IMR-90 (cell line): ENCODE measurements around the gene RSRC1. TPM values are rescaled to one million over a fixed set of nuclear protein-coding genes. Genes with fewer than 3 reads are reported as not detected.

Experiments used
- ATAC-seq: fragments of 200-7000 bp; cut with Tn5 transposase; 2 replicates; pipeline ENCODE4 v1.9.1; 2020; ENCODE audit warnings: low read depth, mild to moderate bottlenecking, moderate library complexity
- BruUV-seq: library from RNA; stranded (reverse); fragments of 400-500 nt; replicated peaks from 2 replicates; lab custom pipeline; 2021; lab: Mats Ljungman, UMichigan
- CTCF ChIA-PET: fragments of 300-600 bp; formaldehyde crosslinking; extraction: SDS; loops from one replicate; lab custom pipeline; 2021; ENCODE audit warnings: antibody characterized with exemption; lab: Yijun Ruan, JAX
- POLR2A ChIA-PET: fragments of 300-600 bp; sonication (Branson Sonifier 250); formaldehyde crosslinking; loops from one replicate; lab custom pipeline; 2022; ENCODE audit warnings: antibody characterized with exemption; ENCODE audit not compliant: unreplicated experiment; lab: Charles Lee
- DNase-seq: peaks from one replicate; pipeline ENCODE4 v3.0.0; 2013
- H2AFZ ChIP-seq: replicated peaks from 2 replicates; pipeline ENCODE3; 2013; ENCODE audit warnings: low read length, mild to moderate bottlenecking; ENCODE audit not compliant: poor library complexity
- H2AK5ac ChIP-seq: 2 replicates; pipeline ENCODE4 v1.6.1; 2013; ENCODE audit warnings: low read depth, low read length, inconsistent platforms
- H2AK9ac ChIP-seq: replicated peaks from 2 replicates; pipeline ENCODE3; 2013; ENCODE audit warnings: mild to moderate bottlenecking, low read depth, low read length, moderate library complexity; ENCODE audit not compliant: poor library complexity
- H2BK120ac ChIP-seq: 2 replicates; pipeline ENCODE4 v1.6.1; 2013; ENCODE audit warnings: low read depth, low read length, inconsistent platforms
- H2BK15ac ChIP-seq: 3 replicates; pipeline ENCODE4 v1.6.1; 2013; ENCODE audit warnings: low read depth, low read length, inconsistent platforms
- H2BK20ac ChIP-seq: 2 replicates; pipeline ENCODE4 v1.6.1; 2013; ENCODE audit warnings: low read depth, mild to moderate bottlenecking, inconsistent platforms, low read length, moderate library complexity
- H2BK5ac ChIP-seq: 2 replicates; pipeline ENCODE4 v1.6.1; 2013; ENCODE audit warnings: mild to moderate bottlenecking, low read depth, low read length, inconsistent platforms; ENCODE audit not compliant: poor library complexity, severe bottlenecking
- H3K14ac ChIP-seq: replicated peaks from 2 replicates; pipeline ENCODE4 v1.6.1; 2013; ENCODE audit warnings: low read depth, low read length, inconsistent platforms
- H3K18ac ChIP-seq: 2 replicates; pipeline ENCODE4 v1.6.1; 2013; ENCODE audit warnings: low read depth, low read length, control low read depth
- H3K23ac ChIP-seq: 2 replicates; pipeline ENCODE4 v1.6.1; 2013; ENCODE audit warnings: low read depth, low read length, inconsistent platforms
- H3K27ac ChIP-seq: 2 replicates; pipeline ENCODE4 v1.5.1; 2013; ENCODE audit warnings: mild to moderate bottlenecking, control low read depth, low read length; ENCODE audit not compliant: insufficient read depth
- H3K27me3 ChIP-seq: 2 replicates; pipeline ENCODE4 v1.6.1; 2013; ENCODE audit warnings: low read length; ENCODE audit not compliant: control insufficient read depth, insufficient read depth
- H3K36me3 ChIP-seq: 2 replicates; pipeline ENCODE4 v1.6.1; 2013; ENCODE audit warnings: low read length, mixed read lengths; ENCODE audit not compliant: control insufficient read depth, insufficient read depth
- H3K4ac ChIP-seq: 2 replicates; pipeline ENCODE4 v1.6.1; 2013; ENCODE audit warnings: low read depth, low read length, inconsistent platforms
- H3K4me1 ChIP-seq: 2 replicates; pipeline ENCODE4 v1.6.1; 2013; ENCODE audit warnings: low read length, mixed read lengths; ENCODE audit not compliant: control insufficient read depth, insufficient read depth
- H3K4me2 ChIP-seq: 2 replicates; pipeline ENCODE4 v1.6.1; 2013; ENCODE audit warnings: low read depth, mild to moderate bottlenecking, control low read depth, low read length, moderate library complexity
- H3K4me3 ChIP-seq: 2 replicates; pipeline ENCODE4 v1.5.1; 2013; ENCODE audit warnings: low read depth, mild to moderate bottlenecking, control low read depth, low read length, moderate library complexity; ENCODE audit not compliant: insufficient read depth
- H3K56ac ChIP-seq: 2 replicates; pipeline ENCODE4 v1.6.1; 2013; ENCODE audit warnings: low read length, inconsistent platforms; ENCODE audit not compliant: insufficient read depth; ENCODE audit errors: extremely low read depth
- H3K79me1 ChIP-seq, 2 experiments: 2 replicates each; pipeline ENCODE4 v1.6.1; 2013; ENCODE audit warnings: low read length in 2 of 2, inconsistent platforms in 1 of 2, low read depth in 1 of 2
- H3K9ac ChIP-seq: 2 replicates; pipeline ENCODE4 v1.6.1; 2013; ENCODE audit warnings: low read depth, low read length, control low read depth
- H3K9me1 ChIP-seq: 2 replicates; pipeline ENCODE4 v1.6.1; 2013; ENCODE audit warnings: low read length, inconsistent platforms; ENCODE audit not compliant: insufficient read depth
- H3K9me3 ChIP-seq: 2 replicates; pipeline ENCODE4 v1.6.1; 2013; ENCODE audit warnings: low read length; ENCODE audit not compliant: control insufficient read depth, insufficient read depth
- H4K20me1 ChIP-seq: 2 replicates; pipeline ENCODE4 v1.6.1; 2013; ENCODE audit warnings: low read length, inconsistent platforms; ENCODE audit not compliant: insufficient read depth
- H4K5ac ChIP-seq: 2 replicates; pipeline ENCODE4 v1.6.1; 2013; ENCODE audit warnings: mild to moderate bottlenecking, low read depth, low read length, control low read depth
- H4K8ac ChIP-seq, 2 experiments: 2 replicates each; pipeline ENCODE4 v1.6.1; 2013; ENCODE audit warnings: low read depth in 2 of 2, low read length in 2 of 2, control low read depth in 1 of 2, inconsistent platforms in 1 of 2
- H4K91ac ChIP-seq: 2 replicates; pipeline ENCODE4 v1.6.1; 2013; ENCODE audit warnings: low read depth, low read length, inconsistent platforms; ENCODE audit not compliant: insufficient read depth
- BHLHE40 ChIP-seq: fragments of 150-350 bp; IDR thresholded peaks from 2 replicates; pipeline ENCODE4 v1.6.1; 2016; ENCODE audit warnings: mild to moderate bottlenecking, low read depth, low read length
- CEBPB ChIP-seq: IDR thresholded peaks from 2 replicates; pipeline ENCODE4 v1.6.1; 2012; ENCODE audit warnings: low read depth, low read length, improper control_type of control experiment
- CHD1 ChIP-seq: IDR thresholded peaks from 2 replicates; pipeline ENCODE4 v1.6.1; 2012; ENCODE audit warnings: low read depth, low read length, improper control_type of control experiment
- CTCF ChIP-seq: conservative IDR thresholded peaks from 2 replicates; pipeline ENCODE4 v1.5.1; 2012; ENCODE audit warnings: mild to moderate bottlenecking, low read depth, low read length, improper control_type of control experiment
- ELK1 ChIP-seq: fragments of 150-350 bp; IDR thresholded peaks from 2 replicates; pipeline ENCODE4 v1.6.1; 2016; ENCODE audit warnings: low read depth, mild to moderate bottlenecking, low read length, moderate library complexity, borderline replicate concordance
- MAFK ChIP-seq: IDR thresholded peaks from 2 replicates; pipeline ENCODE4 v1.6.1; 2012; ENCODE audit warnings: low read depth, low read length, improper control_type of control experiment
- MAZ ChIP-seq: IDR thresholded peaks from 2 replicates; pipeline ENCODE4 v1.6.1; 2012; ENCODE audit warnings: low read depth, mild to moderate bottlenecking, low read length, improper control_type of control experiment, moderate library complexity, borderline replicate concordance
- MXI1 ChIP-seq: IDR thresholded peaks from 2 replicates; pipeline ENCODE4 v1.6.1; 2012; ENCODE audit warnings: low read depth, mild to moderate bottlenecking, low read length, moderate library complexity, borderline replicate concordance
- NFE2L2 ChIP-seq: fragments of 150-350 bp; IDR thresholded peaks from 2 replicates; pipeline ENCODE4 v1.6.1; 2016; ENCODE audit warnings: low read depth, mild to moderate bottlenecking, low read length
- POLR2A ChIP-seq: IDR thresholded peaks from 2 replicates; pipeline ENCODE4 v1.6.1; 2012; ENCODE audit warnings: mild to moderate bottlenecking, low read depth, low read length
- RAD21 ChIP-seq: IDR thresholded peaks from 2 replicates; pipeline ENCODE4 v1.6.1; 2012; ENCODE audit warnings: low read length, improper control_type of control experiment
- RCOR1 ChIP-seq: IDR thresholded peaks from 2 replicates; pipeline ENCODE4 v1.6.1; 2012; ENCODE audit warnings: mild to moderate bottlenecking, low read length, improper control_type of control experiment; ENCODE audit not compliant: insufficient replicate concordance
- USF2 ChIP-seq: fragments of 150-350 bp; IDR thresholded peaks from 2 replicates; pipeline ENCODE4 v1.6.1; 2017; ENCODE audit warnings: mild to moderate bottlenecking, antibody characterized with exemption, low read length, low read depth
- WGBS, 2 experiments: methylation state at CpG; one replicate each; pipeline versions ENCODE4 v1.1.5 to v1.1.7; 2013; ENCODE audit warnings: missing lambda C conversion rate in 2 of 2; ENCODE audit not compliant: insufficient read length in 1 of 2; ENCODE audit errors: extremely low coverage in 2 of 2; 5-methylcytosine and 5-hydroxymethylcytosine counted together
- dilution Hi-C: fragments of 300-500 bp; cut with HindIII; formaldehyde crosslinking; loops from one replicate; pipeline ENCODE4 v1.14.3; 2018; ENCODE audit warnings: low sequenced_read_pairs; ENCODE audit not compliant: unreplicated experiment
- in situ Hi-C: fragments of 300-500 bp; cut with MboI; formaldehyde crosslinking; loops from 3 replicates; pipeline ENCODE4 v1.14.3; 2019; ENCODE audit warnings: low sequenced_read_pairs, inconsistent platforms, mixed read lengths
- intact Hi-C: fragments of 100-400 bp; cut with micrococcal nuclease; formaldehyde crosslinking; loops from 2 replicates; pipeline ENCODE4 v1.10.0; 2022
- polyA plus RNA-seq, 3 experiments: library from polyadenylated mRNA; depleted of rRNA; stranded (reverse); fragments of >200 nt; gene quantifications; 2 replicates each; pipeline ENCODE4 v1.2.3, GENCODE V29; 2012; ENCODE audit warnings: low replicate concordance in 1 of 3
- total RNA-seq: library from RNA; depleted of rRNA; stranded (reverse); fragments of >200 nt; gene quantifications from 2 replicates; pipeline ENCODE4 v1.2.3, GENCODE V29; 2012

Gene RSRC1
- total and polyA plus RNA-seq, 2 of the 4 experiments (the other 2 are of a cell fraction): 3.8 to 41.8 TPM

GRCh38 chr3:158258619-158259018, 148.7 kb downstream of the RSRC1 start:
- BruUV-seq: no TSS peak
- no peak overlapping the region for H4K8ac ChIP-seq
- H3K4me2 ChIP-seq: no peak overlapping the region
- WGBS, 2 experiments: no CpG with 5 or more reads among the region's 3 CpGs
- H2BK5ac ChIP-seq: no peak overlapping the region
- no peak overlapping the region for H3K14ac ChIP-seq
- H4K20me1 ChIP-seq: no peaks in the 10 kb centered on the region
- no peaks in the 10 kb centered on the region for H3K27me3 ChIP-seq
- TF ChIP-seq USF2: no peak
- no peak for TF ChIP-seq CEBPB
- TF ChIP-seq CHD1: no peak
- TF ChIP-seq RCOR1: no peak
- no peak for TF ChIP-seq MXI1
- no peak for TF ChIP-seq ELK1
- TF ChIP-seq MAZ: no peak
- TF ChIP-seq MAFK: no peak
- TF ChIP-seq NFE2L2: no peak
- TF ChIP-seq CTCF: no peak
- TF ChIP-seq POLR2A: no peak
- no peak for TF ChIP-seq BHLHE40
- TF ChIP-seq RAD21: no peak
- H2BK20ac ChIP-seq: no peak overlapping the region
- H2BK120ac ChIP-seq: no peak overlapping the region
- H3K4ac ChIP-seq: no peak overlapping the region
- no peak overlapping the region for H3K18ac ChIP-seq
- in situ Hi-C loops: no loop called here
- H2AFZ ChIP-seq: no peak overlapping the region
- no peak overlapping the region for H4K91ac ChIP-seq
- ChIA-PET POLR2A (no interaction called here), CTCF (no interaction called here)
- H3K4me3 ChIP-seq: no peak overlapping the region
- 0 out of 4 replicates have a peak, but pooled peaks cover 0 to 4% of the 10 kb centered on the region in 2 experiments for H3K79me1 ChIP-seq
- H4K5ac ChIP-seq: no peak overlapping the region
- H3K9me1 ChIP-seq: peaks cover 11% of the 10 kb centered on the region; the same call in 1 of the 2 replicates
- no peaks in the 10 kb centered on the region for H3K4me1 ChIP-seq
- DNase-seq (no peak), ATAC-seq (no peak)
- H3K23ac ChIP-seq: no peak overlapping the region
- dilution Hi-C loops: no loop called here
- H3K36me3 ChIP-seq: no peaks in the 10 kb centered on the region
- no peak overlapping the region for H3K9ac ChIP-seq
- H3K27ac ChIP-seq: no peak overlapping the region
- intact Hi-C loops: no loop called here
- no peak overlapping the region for H2BK15ac ChIP-seq
- no peak overlapping the region for H2AK5ac ChIP-seq
- H3K56ac ChIP-seq: no peak overlapping the region
- H2AK9ac ChIP-seq: no peak overlapping the region
- no peaks in the 10 kb centered on the region for H3K9me3 ChIP-seq
